Measurements from ENCODE around the gene CCDC12. TPM values are rescaled to one million over a fixed set of nuclear protein-coding genes. Genes with fewer than 3 reads are reported as not detected.

Gene CCDC12
- total RNA-seq, 2 experiments from 2014 or later: 58.6 to 60.0 TPM

GRCh38 chr3:47012342-47013230 lies 36.0 kb upstream of the CCDC12 start:
- no peaks in the 10 kb centered on the region for H3K9me3 Mint-ChIP-seq
- POLR2A ChIA-PET: no interaction called here
- H3K4me1 Mint-ChIP-seq: peaks cover 38% of the 10 kb centered on the region
- no peak overlapping the region for H3K4me3 Mint-ChIP-seq
- H3K36me3 Mint-ChIP-seq: peaks cover 4% of the 10 kb centered on the region
- peak; percentile 31 for DNase-seq
- no peaks in the 10 kb centered on the region for H3K27me3 Mint-ChIP-seq
- ATAC-seq (ENCODE audit: low read depth): no peak
- peak overlapping the region; percentile 42 for H3K27ac Mint-ChIP-seq

- no peak for DNase-seq
- Mint-ChIP-seq H3K27me3 (no peaks in the 10 kb centered on the region), H3K36me3 (peaks cover 8% of the 10 kb centered on the region), H3K4me1 (peaks cover 26% of the 10 kb centered on the region), H3K4me3 (no peak overlapping the region), H3K9me3 (no peaks in the 10 kb centered on the region), H3K27ac (no peak overlapping the region)
- POLR2A ChIA-PET: interaction anchor here (0.6 to 1.6 kb wide), 3 partner anchors 18 to 1113 kb away, joined by 3 to 6 read pairs (median 3); no protein-coding TSS in a partner anchor
- no peak for ATAC-seq (ENCODE audit: low read depth)
Observed at GRCh38 chr3:47011371-47011770, 34.8 kb upstream of the CCDC12 start.

GRCh38 chr3:47010910-47011309 lies 34.4 kb upstream of the CCDC12 start:
- Mint-ChIP-seq H3K27ac (no peak overlapping the region), H3K4me1 (peaks cover 22% of the 10 kb centered on the region), H3K27me3 (no peaks in the 10 kb centered on the region), H3K4me3 (no peak overlapping the region), H3K36me3 (peaks cover 8% of the 10 kb centered on the region), H3K9me3 (no peaks in the 10 kb centered on the region)
- ATAC-seq (ENCODE audit: low read depth) (no peak), DNase-seq (no peak)
- POLR2A ChIA-PET: interaction anchor here (0.6 to 1.6 kb wide), 4 partner anchors 19 to 1113 kb away, joined by 3 to 6 read pairs (median 3); partner anchors contain the start of gene CCDC12

GRCh38 chr3:47010111-47010712 lies 33.7 kb upstream of the CCDC12 start:
- ATAC-seq (ENCODE audit: low read depth): no peak
- H3K36me3 Mint-ChIP-seq: peaks cover 9% of the 10 kb centered on the region
- no peaks in the 10 kb centered on the region for H3K9me3 Mint-ChIP-seq
- H3K27ac Mint-ChIP-seq: peak overlapping the region; percentile 79
- peaks cover 18% of the 10 kb centered on the region for H3K4me1 Mint-ChIP-seq
- POLR2A ChIA-PET: interaction anchor here (1.0 to 2.9 kb wide), 6 partner anchors 11 to 262 kb away, joined by 3 to 11 read pairs (median 5); partner anchors contain the start of genes CCDC12 and NBEAL2
- H3K27me3 Mint-ChIP-seq: no peaks in the 10 kb centered on the region
- DNase-seq: peak; percentile 38
- peak overlapping the region; percentile 74 for H3K4me3 Mint-ChIP-seq

DNA sequence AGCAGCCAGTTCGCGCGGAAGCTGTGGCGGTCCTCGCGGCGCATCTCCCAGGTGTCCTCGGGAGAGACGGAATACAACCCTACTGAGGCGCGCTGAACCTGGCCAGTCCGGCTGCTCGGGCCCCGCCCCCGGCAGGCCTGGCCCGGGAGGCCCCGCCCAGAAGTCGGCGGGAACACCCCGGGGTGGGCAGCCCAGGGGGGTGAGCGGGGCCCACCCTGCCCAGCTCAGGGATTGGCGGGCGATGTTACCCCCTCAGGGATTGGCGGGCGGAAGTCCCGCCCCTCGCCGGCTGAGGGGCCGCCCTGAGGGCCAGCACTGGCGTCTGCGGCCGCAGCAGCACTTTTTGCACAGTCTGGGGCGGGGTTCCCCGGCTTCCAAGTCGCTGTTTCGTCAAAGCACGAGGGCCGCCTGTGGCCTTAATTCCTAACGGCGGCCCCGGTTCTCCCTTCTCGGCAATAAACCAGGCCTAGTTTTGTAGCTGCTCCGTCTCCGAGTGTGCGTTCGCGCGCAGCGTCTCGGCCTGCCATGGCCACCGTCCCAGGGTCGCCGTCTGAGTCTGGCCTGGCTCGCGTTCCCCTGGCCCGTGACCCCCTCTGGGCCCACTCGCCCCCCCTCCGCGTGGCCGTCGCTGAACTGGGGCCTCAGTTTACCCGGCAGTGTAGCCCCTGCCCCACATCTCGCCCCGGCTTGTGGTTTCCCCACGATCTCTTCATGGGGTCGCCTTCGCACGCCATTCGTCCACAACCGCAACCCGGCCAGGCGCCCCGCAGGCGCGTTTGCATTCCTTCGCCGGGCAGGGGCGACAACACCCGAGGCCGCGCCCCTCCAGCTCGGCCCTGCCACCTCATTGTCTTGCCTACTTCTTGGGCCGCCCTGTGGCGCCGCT lies 32.9 kb upstream of the CCDC12 start:
- ATAC-seq (ENCODE audit: low read depth) (peak; percentile 95), DNase-seq (peak; percentile 89)
- POLR2A ChIA-PET: interaction anchor here (0.6 to 2.9 kb wide), 14 partner anchors 10 to 377 kb away, joined by 3 to 11 read pairs (median 3); partner anchors contain the start of genes NBEAL2 and PTPN23
- H3K27ac Mint-ChIP-seq: peak overlapping the region; percentile 79
- H3K9me3 Mint-ChIP-seq: no peaks in the 10 kb centered on the region
- peaks cover 17% of the 10 kb centered on the region for H3K4me1 Mint-ChIP-seq
- no peaks in the 10 kb centered on the region for H3K27me3 Mint-ChIP-seq
- peaks cover 7% of the 10 kb centered on the region for H3K36me3 Mint-ChIP-seq
- peak overlapping the region; percentile 74 for H3K4me3 Mint-ChIP-seq

DNA sequence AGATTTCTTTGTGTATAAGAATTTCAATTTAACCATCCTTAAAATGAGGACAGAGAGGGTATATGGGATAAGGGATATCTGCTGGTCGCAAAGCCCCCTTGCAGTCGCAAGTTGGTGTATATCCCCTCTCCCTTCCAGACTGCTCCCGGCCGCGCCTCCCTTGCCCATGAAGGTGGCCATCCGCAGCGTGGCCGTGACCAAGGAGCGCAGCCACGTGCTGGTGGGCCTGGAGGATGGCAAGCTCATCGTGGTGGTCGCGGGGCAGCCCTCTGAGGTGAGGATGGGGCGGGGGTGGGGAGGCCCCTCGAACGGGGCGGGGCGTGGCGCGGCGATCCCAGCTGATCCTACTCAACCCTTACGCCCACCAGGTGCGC lies 32.3 kb upstream of the CCDC12 start:
- Mint-ChIP-seq H3K9me3 (no peaks in the 10 kb centered on the region), H3K27me3 (no peaks in the 10 kb centered on the region), H3K4me3 (peak overlapping the region; percentile 32), H3K27ac (no peak overlapping the region), H3K4me1 (peaks cover 17% of the 10 kb centered on the region), H3K36me3 (peaks cover 7% of the 10 kb centered on the region)
- no peak for DNase-seq
- no peak for ATAC-seq (ENCODE audit: low read depth)
- POLR2A ChIA-PET: interaction anchor here (0.6 to 2.9 kb wide), 14 partner anchors 10 to 378 kb away, joined by 3 to 11 read pairs (median 3); partner anchors contain the start of genes NBEAL2 and PTPN23

DNA sequence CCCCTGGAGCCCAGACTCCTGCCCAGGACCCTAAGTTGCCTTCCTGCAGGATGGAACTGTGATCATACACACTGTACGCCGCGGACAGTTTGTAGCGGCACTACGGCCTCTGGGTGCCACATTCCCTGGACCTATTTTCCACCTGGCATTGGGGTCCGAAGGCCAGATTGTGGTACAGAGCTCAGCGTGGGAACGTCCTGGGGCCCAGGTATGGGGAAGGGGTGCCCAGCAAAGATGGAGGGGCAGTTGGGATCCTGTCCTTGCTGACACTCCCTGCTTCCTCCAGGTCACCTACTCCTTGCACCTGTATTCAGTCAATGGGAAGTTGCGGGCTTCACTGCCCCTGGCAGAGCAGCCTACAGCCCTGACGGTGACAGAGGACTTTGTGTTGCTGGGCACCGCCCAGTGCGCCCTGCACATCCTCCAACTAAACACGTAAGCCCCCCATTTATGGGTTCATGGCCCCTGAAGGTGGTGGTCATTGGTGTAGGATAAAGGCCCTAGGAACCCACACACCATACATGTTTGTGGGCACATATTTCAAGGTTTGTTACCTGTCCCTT lies 31.8 kb upstream of the CCDC12 start:
- Mint-ChIP-seq H3K27ac (no peak overlapping the region), H3K9me3 (no peaks in the 10 kb centered on the region), H3K4me3 (peak overlapping the region; percentile 32), H3K4me1 (peaks cover 17% of the 10 kb centered on the region), H3K27me3 (no peaks in the 10 kb centered on the region), H3K36me3 (peaks cover 7% of the 10 kb centered on the region)
- POLR2A ChIA-PET: interaction anchor here (0.7 to 2.9 kb wide), 8 partner anchors 9 to 86 kb away, joined by 3 to 11 read pairs (median 3); partner anchors contain the start of gene NBEAL2
- DNase-seq: no peak
- ATAC-seq (ENCODE audit: low read depth): no peak

GRCh38 chr3:47007482-47008233 lies 31.1 kb upstream of the CCDC12 start:
- H3K4me3 Mint-ChIP-seq: no peak overlapping the region
- H3K36me3 Mint-ChIP-seq: peaks cover 7% of the 10 kb centered on the region
- ATAC-seq (ENCODE audit: low read depth) (no peak), DNase-seq (peak; percentile 34)
- POLR2A ChIA-PET: interaction anchor here (0.8 to 2.9 kb wide), 2 partner anchors 20 to 28 kb away, joined by 3 to 11 read pairs; partner anchors contain the start of gene NBEAL2
- H3K27me3 Mint-ChIP-seq: no peaks in the 10 kb centered on the region
- no peaks in the 10 kb centered on the region for H3K9me3 Mint-ChIP-seq
- no peak overlapping the region for H3K27ac Mint-ChIP-seq
- peaks cover 12% of the 10 kb centered on the region for H3K4me1 Mint-ChIP-seq

GRCh38 chr3:47007001-47007400 lies 30.5 kb upstream of the CCDC12 start:
- H3K9me3 Mint-ChIP-seq: no peaks in the 10 kb centered on the region
- H3K27ac Mint-ChIP-seq: no peak overlapping the region

DNA sequence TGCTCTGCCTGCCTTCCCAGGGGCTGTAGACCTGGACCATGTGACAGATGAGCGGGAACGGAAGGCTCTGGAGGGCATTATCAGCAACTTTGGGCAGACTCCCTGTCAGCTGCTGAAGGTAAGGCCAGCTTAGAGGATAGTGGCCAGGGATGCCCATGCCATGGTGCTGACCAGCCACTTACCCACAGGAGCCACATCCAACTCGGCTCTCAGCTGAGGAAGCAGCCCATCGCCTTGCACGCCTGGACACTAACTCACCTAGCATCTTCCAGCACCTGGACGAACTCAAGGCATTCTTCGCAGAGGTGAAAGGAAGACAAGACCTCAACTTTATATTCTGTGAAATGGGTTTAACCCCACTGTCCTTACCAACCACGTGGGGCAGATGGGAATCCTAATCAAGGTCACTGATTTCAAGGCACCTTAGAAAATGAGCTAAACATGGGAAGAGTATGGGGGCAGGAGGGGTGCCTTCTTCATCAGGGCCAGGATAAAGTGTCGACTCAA lies 29.7 kb upstream of the CCDC12 start:
- H3K36me3 Mint-ChIP-seq: peaks cover 9% of the 10 kb centered on the region
- POLR2A ChIA-PET: no interaction called here
- H3K9me3 Mint-ChIP-seq: no peaks in the 10 kb centered on the region
- H3K4me3 Mint-ChIP-seq: no peak overlapping the region
- no peak overlapping the region for H3K27ac Mint-ChIP-seq
- ATAC-seq (ENCODE audit: low read depth) (no peak), DNase-seq (no peak)
- H3K4me1 Mint-ChIP-seq: peaks cover 6% of the 10 kb centered on the region
- no peaks in the 10 kb centered on the region for H3K27me3 Mint-ChIP-seq

More at GRCh38 chr3:47007001-47007400, 30.5 kb upstream of the CCDC12 start:
- Mint-ChIP-seq H3K4me1 (peaks cover 6% of the 10 kb centered on the region), H3K4me3 (no peak overlapping the region), H3K27me3 (no peaks in the 10 kb centered on the region), H3K36me3 (peaks cover 9% of the 10 kb centered on the region)
- no peak for ATAC-seq (ENCODE audit: low read depth)
- DNase-seq: no peak
- POLR2A ChIA-PET: no interaction called here

- no peak overlapping the region for H3K4me3 Mint-ChIP-seq
- H3K27me3 Mint-ChIP-seq: no peaks in the 10 kb centered on the region
- H3K27ac Mint-ChIP-seq: no peak overlapping the region
- POLR2A ChIA-PET: no interaction called here
- no peak for ATAC-seq (ENCODE audit: low read depth)
- peaks cover 9% of the 10 kb centered on the region for H3K36me3 Mint-ChIP-seq
- no peak for DNase-seq
- no peaks in the 10 kb centered on the region for H3K9me3 Mint-ChIP-seq
- H3K4me1 Mint-ChIP-seq: peaks cover 6% of the 10 kb centered on the region
Observed at GRCh38 chr3:47005212-47006144, 28.9 kb upstream of the CCDC12 start.

Measured in activated naive CD8-positive, alpha-beta T cell treated with anti-CD3 and anti-CD28 coated beads, Interleukin-2, amount 10 ng/mL, durations not matched to agents 7 days and 5 days (primary cell).